ENCODE results near the gene UBE3C.

DNA sequence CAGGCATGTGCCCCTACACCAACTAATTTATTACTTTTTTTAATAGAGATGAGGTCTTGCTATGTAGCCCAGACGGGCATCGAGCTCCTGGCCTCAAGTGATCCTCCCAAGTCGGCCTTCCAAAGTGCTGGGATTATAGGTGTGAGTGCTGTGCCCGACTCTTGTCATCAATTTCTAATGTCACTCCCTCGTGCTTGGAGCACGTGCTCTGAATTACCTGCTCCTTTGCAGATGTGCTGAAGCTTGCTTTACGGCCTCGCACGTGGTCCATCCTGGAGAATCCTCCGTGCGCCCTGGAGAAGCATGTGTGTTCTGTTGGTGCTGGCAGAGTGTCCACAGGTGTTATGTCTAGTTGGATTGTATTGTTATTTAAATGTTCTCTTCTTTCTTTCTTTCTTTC, 11.8 kb upstream of the UBE3C start:
- TF ChIP-seq, protein P1, sequence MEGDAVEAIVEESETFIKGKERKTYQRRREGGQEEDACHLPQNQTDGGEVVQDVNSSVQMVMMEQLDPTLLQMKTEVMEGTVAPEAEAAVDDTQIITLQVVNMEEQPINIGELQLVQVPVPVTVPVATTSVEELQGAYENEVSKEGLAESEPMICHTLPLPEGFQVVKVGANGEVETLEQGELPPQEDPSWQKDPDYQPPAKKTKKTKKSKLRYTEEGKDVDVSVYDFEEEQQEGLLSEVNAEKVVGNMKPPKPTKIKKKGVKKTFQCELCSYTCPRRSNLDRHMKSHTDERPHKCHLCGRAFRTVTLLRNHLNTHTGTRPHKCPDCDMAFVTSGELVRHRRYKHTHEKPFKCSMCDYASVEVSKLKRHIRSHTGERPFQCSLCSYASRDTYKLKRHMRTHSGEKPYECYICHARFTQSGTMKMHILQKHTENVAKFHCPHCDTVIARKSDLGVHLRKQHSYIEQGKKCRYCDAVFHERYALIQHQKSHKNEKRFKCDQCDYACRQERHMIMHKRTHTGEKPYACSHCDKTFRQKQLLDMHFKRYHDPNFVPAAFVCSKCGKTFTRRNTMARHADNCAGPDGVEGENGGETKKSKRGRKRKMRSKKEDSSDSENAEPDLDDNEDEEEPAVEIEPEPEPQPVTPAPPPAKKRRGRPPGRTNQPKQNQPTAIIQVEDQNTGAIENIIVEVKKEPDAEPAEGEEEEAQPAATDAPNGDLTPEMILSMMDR (IDR thresholded peaks at IDR 0.05): no peak
- TF ChIP-seq EP300 (IDR thresholded peaks at IDR 0.05): no peak
